Activated T-helper 2 cell treated with anti-CD3 and anti-CD28 coated beads, Interferon-gamma antibody, Interleukin-2, Interleukin-4, amounts not matched to agents 10 μg/mL and 5 μg/mL and 100 μg/mL, durations not matched to agents 14 hours and 24 hours and 36 hours (primary cell): ENCODE data around the gene AGAP1. TPM values are rescaled to one million over a fixed set of nuclear protein-coding genes. Genes with fewer than 3 reads are reported as not detected.

Experiments
- DNase-seq: peaks from one replicate; pipeline ENCODE4 v3.0.0; 2021; ENCODE audit warnings: low spot score
- H3K27ac Mint-ChIP-seq: one replicate; pipeline ENCODE4 v1.8.0; 2021; ENCODE audit warnings: mixed read lengths
- H3K27me3 Mint-ChIP-seq: one replicate; pipeline ENCODE4 v1.8.0; 2021; ENCODE audit warnings: low read depth, mixed read lengths
- H3K36me3 Mint-ChIP-seq: one replicate; pipeline ENCODE4 v1.8.0; 2021; ENCODE audit warnings: low read depth, mixed read lengths
- H3K4me1 Mint-ChIP-seq: one replicate; pipeline ENCODE4 v1.8.0; 2021; ENCODE audit warnings: low read depth, mixed read lengths
- H3K4me3 Mint-ChIP-seq: one replicate; pipeline ENCODE4 v1.8.0; 2021; ENCODE audit warnings: low read depth, mild to moderate bottlenecking, moderate library complexity, mixed read lengths
- H3K9me3 Mint-ChIP-seq: one replicate; pipeline ENCODE4 v1.8.0; 2021; ENCODE audit warnings: mixed read lengths
- intact Hi-C: fragments of 100-400 bp; cut with micrococcal nuclease; formaldehyde crosslinking; loops from one replicate; pipeline ENCODE4 v1.15.1; 2023
- total RNA-seq: library from RNA; stranded (reverse); gene quantifications from 2 replicates; pipeline ENCODE4 v1.2.3, GENCODE V29; 2022

The AGAP1 gene
- total RNA-seq, 1 donor from 2014 or later = 1.8 TPM

DNA sequence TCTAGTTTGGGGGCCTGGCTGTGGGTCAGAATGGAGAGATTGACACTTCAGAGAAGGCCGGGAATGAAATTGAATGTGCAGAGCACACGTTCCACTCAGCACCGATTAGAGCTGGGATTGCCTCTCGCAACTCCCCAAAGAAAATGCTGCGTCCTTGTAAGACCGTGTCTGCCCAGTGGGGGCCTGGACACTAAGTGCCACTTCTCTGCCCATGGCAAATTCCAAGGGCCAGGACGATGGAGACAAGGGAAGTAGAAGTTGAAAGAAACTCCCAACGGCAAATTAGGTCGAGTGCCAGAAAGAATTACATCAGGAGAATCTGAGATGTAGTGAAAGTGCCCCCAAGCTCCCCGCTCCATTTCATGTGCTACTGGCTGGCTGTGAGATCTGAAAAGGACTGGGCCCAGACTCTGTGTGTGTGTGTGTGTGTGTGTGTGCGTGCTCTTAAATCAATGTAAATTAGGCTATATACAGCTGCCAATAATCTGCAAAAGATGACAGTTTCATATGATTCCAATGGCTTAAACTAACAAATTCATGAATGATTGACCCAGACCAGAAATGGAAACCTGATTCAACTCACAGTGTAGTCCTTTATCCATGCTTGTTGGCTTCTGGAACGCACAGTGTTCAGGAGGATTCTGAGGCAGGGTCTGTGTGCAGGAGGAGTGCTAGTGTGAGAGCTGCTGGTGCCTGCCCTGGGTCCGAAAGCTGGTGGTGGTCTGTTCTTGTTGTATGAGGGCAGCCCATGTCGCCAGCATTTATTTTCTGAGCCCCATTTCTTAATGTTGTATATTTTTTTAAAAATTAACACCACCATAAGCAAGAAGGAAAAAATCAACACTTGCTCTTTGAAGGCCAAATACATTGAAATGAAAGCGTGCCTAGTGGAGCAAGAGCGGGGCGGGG lies 234.3 kb downstream of the AGAP1 start:
- no peaks in the 10 kb centered on the region for H3K27me3 Mint-ChIP-seq
- intact Hi-C loops = no loop called here
- H3K36me3 Mint-ChIP-seq = no peaks in the 10 kb centered on the region
- H3K4me3 Mint-ChIP-seq = no peak overlapping the region
- no peaks in the 10 kb centered on the region for H3K9me3 Mint-ChIP-seq
- no peaks in the 10 kb centered on the region for H3K4me1 Mint-ChIP-seq
- no peak overlapping the region for H3K27ac Mint-ChIP-seq
- no peak for DNase-seq

DNA sequence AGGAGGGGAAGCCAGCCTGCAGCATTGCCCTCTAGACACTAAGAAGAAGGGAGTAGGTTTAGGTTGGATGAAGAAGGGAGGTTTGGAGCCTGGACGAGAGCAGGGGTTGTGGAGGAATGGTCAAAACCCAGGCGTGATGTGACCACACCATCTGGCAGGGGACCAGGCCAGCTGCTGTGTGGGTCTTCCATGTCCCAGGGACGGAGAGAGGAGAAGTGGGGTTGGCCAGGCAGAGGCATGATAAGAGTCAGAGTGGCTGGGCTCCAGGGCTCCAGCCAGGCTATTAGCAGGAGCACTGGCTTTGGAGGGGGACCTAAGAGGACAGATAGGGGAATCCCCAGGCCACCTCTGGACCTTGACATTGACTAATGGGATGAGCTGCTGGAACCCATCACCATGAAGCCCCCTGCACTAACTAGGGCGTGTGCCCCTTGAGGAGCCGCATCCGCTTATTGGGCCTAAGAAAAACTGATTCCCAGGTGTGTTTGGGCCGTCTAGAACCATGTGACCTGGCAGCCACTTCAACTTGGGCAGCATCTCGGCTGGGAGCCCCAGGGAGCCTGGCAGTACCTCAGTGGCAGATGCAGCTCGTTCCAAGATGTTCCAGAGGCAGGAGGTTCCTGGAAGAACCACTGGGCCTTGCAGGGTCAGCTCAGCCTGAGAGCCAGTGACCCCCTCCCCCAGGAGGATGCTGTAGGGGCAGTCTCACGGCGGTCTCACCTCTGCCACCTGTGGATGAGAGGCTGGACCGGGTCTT lies 235.1 kb downstream of the AGAP1 start:
- Mint-ChIP-seq H3K27me3 (peaks cover 2% of the 10 kb centered on the region), H3K4me3 (no peak overlapping the region), H3K4me1 (no peaks in the 10 kb centered on the region), H3K27ac (no peak overlapping the region), H3K9me3 (no peaks in the 10 kb centered on the region), H3K36me3 (no peaks in the 10 kb centered on the region)
- intact Hi-C loops = no loop called here
- DNase-seq = no peak

- H3K9me3 Mint-ChIP-seq = no peaks in the 10 kb centered on the region
- H3K27ac Mint-ChIP-seq = no peak overlapping the region
- no peaks in the 10 kb centered on the region for H3K4me1 Mint-ChIP-seq
- intact Hi-C loops = no loop called here
- H3K27me3 Mint-ChIP-seq = peaks cover 2% of the 10 kb centered on the region
- no peaks in the 10 kb centered on the region for H3K36me3 Mint-ChIP-seq
- no peak for DNase-seq
- no peak overlapping the region for H3K4me3 Mint-ChIP-seq
Observed at GRCh38 chr2:235729557-235729947, 235.7 kb downstream of the AGAP1 start.

DNA sequence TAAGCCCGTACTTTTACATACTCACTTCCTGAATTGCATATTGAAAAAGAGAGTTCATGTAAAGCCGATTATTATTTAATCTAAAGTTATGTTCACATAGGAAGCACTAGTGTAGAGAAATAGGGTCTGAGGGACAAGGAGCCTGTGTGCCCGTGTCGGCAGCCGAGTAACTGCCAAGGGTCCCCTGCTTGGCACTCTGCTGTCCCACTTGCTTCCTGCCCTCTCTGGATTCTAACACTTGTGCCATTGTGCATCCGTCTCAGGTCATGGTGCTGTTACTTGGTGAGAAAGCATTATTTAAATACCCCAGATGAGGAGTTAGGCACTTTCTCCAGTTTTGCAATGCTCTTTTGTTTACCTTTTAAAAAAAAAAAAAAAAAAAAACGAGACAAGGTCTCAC lies 236.3 kb downstream of the AGAP1 start:
- Mint-ChIP-seq H3K36me3 (no peaks in the 10 kb centered on the region), H3K4me1 (no peaks in the 10 kb centered on the region), H3K27ac (no peak overlapping the region), H3K4me3 (no peak overlapping the region), H3K9me3 (no peaks in the 10 kb centered on the region), H3K27me3 (peaks cover 2% of the 10 kb centered on the region)
- no peak for DNase-seq
- intact Hi-C loops = no loop called here

DNA sequence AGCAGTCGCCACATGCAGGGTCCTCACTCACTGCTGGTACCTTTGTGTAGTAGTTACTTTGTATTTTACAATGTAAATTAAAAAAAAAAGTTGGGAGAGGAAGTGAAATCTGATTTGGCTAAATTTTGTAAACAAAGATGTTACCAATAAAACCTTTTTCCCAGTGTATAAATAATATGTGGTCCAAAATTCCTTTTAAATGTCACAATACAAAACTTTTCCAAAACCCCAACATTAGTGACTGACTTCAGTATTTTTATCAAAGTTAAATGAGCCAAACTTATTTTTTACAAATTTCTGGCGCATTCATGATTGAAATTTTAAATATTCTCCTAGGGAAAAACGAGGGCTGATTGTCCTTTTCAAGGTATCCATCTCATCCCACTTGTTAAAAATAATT lies 239.9 kb downstream of the AGAP1 start:
- H3K27ac Mint-ChIP-seq = no peak overlapping the region
- intact Hi-C loops = no loop called here
- H3K4me1 Mint-ChIP-seq = no peaks in the 10 kb centered on the region
- no peak overlapping the region for H3K4me3 Mint-ChIP-seq
- no peak for DNase-seq
- no peaks in the 10 kb centered on the region for H3K9me3 Mint-ChIP-seq
- H3K27me3 Mint-ChIP-seq = peaks cover 2% of the 10 kb centered on the region
- no peaks in the 10 kb centered on the region for H3K36me3 Mint-ChIP-seq

GRCh38 chr2:235734168-235734567 lies 240.3 kb downstream of the AGAP1 start:
- no peak overlapping the region for H3K4me3 Mint-ChIP-seq
- intact Hi-C loops = no loop called here
- no peaks in the 10 kb centered on the region for H3K36me3 Mint-ChIP-seq
- H3K27ac Mint-ChIP-seq = no peak overlapping the region
- DNase-seq = no peak
- no peaks in the 10 kb centered on the region for H3K9me3 Mint-ChIP-seq
- peaks cover 2% of the 10 kb centered on the region for H3K27me3 Mint-ChIP-seq
- no peaks in the 10 kb centered on the region for H3K4me1 Mint-ChIP-seq

GRCh38 chr2:235734688-235735231 lies 240.9 kb downstream of the AGAP1 start:
- H3K4me3 Mint-ChIP-seq = no peak overlapping the region
- H3K27me3 Mint-ChIP-seq = peaks cover 2% of the 10 kb centered on the region
- intact Hi-C loops = no loop called here
- no peak for DNase-seq
- no peaks in the 10 kb centered on the region for H3K4me1 Mint-ChIP-seq
- no peaks in the 10 kb centered on the region for H3K36me3 Mint-ChIP-seq
- H3K9me3 Mint-ChIP-seq = no peaks in the 10 kb centered on the region
- H3K27ac Mint-ChIP-seq = no peak overlapping the region

- Mint-ChIP-seq H3K9me3 (no peaks in the 10 kb centered on the region), H3K4me1 (no peaks in the 10 kb centered on the region), H3K36me3 (no peaks in the 10 kb centered on the region), H3K27ac (no peak overlapping the region), H3K27me3 (peaks cover 2% of the 10 kb centered on the region), H3K4me3 (no peak overlapping the region)
- no peak for DNase-seq
- intact Hi-C loops = no loop called here
Observed at GRCh38 chr2:235737396-235737795, 243.6 kb downstream of the AGAP1 start.

DNA sequence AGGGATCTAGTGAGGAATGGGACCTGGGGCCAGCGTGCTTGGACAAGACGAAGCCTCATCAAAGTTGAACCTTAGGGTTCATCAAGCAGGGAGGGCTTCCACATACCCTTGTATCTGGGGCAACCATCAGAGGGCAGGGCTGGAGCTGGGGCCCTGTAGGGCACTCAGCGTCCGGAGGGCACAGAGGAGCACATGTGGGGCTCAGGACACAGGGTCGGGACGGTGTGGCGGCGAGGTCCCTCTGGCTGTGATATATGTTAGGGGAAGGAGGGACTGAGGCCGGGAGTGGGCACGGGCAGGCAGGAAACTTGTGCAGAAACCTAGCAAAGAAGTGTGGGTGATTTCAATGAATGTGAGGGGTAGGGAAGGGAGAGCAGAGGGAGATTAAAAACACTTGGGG lies 244.0 kb downstream of the AGAP1 start:
- H3K27ac Mint-ChIP-seq = no peak overlapping the region
- H3K36me3 Mint-ChIP-seq = no peaks in the 10 kb centered on the region
- H3K4me3 Mint-ChIP-seq = no peak overlapping the region
- no peaks in the 10 kb centered on the region for H3K9me3 Mint-ChIP-seq
- DNase-seq = no peak
- peaks cover 2% of the 10 kb centered on the region for H3K27me3 Mint-ChIP-seq
- intact Hi-C loops = no loop called here
- H3K4me1 Mint-ChIP-seq = no peaks in the 10 kb centered on the region

- H3K36me3 Mint-ChIP-seq = no peaks in the 10 kb centered on the region
- H3K27ac Mint-ChIP-seq = no peak overlapping the region
- H3K27me3 Mint-ChIP-seq = no peaks in the 10 kb centered on the region
- DNase-seq = no peak
- no peak overlapping the region for H3K4me3 Mint-ChIP-seq
- H3K9me3 Mint-ChIP-seq = no peaks in the 10 kb centered on the region
- H3K4me1 Mint-ChIP-seq = no peaks in the 10 kb centered on the region
- intact Hi-C loops = no loop called here
Observed at GRCh38 chr2:235739704-235740415, 246.0 kb downstream of the AGAP1 start.

- Mint-ChIP-seq H3K4me3 (no peak overlapping the region), H3K4me1 (no peaks in the 10 kb centered on the region), H3K27ac (no peak overlapping the region), H3K27me3 (no peaks in the 10 kb centered on the region), H3K9me3 (no peaks in the 10 kb centered on the region), H3K36me3 (no peaks in the 10 kb centered on the region)
- no peak for DNase-seq
- intact Hi-C loops = no loop called here
Observed at GRCh38 chr2:235740821-235741220, 247.0 kb downstream of the AGAP1 start.

GRCh38 chr2:235744161-235744560 lies 250.3 kb downstream of the AGAP1 start:
- H3K4me1 Mint-ChIP-seq = no peaks in the 10 kb centered on the region
- no peak overlapping the region for H3K4me3 Mint-ChIP-seq
- H3K27ac Mint-ChIP-seq = no peak overlapping the region
- no peaks in the 10 kb centered on the region for H3K36me3 Mint-ChIP-seq
- no peak for DNase-seq
- H3K27me3 Mint-ChIP-seq = no peaks in the 10 kb centered on the region
- H3K9me3 Mint-ChIP-seq = no peaks in the 10 kb centered on the region
- intact Hi-C loops = no loop called here
